IMR-90 (cell line): ENCODE data around the gene ZNF280C. TPM values are rescaled to one million over a fixed set of nuclear protein-coding genes. Genes with fewer than 3 reads are reported as not detected.

Experiments
- ATAC-seq: fragments of 200-7000 bp; cut with Tn5 transposase; 2 replicates; pipeline ENCODE4 v1.9.1; 2020; ENCODE audit warnings: low read depth, mild to moderate bottlenecking, moderate library complexity
- BruUV-seq: library from RNA; stranded (reverse); fragments of 400-500 nt; replicated peaks from 2 replicates; lab custom pipeline; 2021; lab: Mats Ljungman, UMichigan
- CTCF ChIA-PET: fragments of 300-600 bp; formaldehyde crosslinking; extraction: SDS; loops from one replicate; lab custom pipeline; 2021; ENCODE audit warnings: antibody characterized with exemption; lab: Yijun Ruan, JAX
- POLR2A ChIA-PET: fragments of 300-600 bp; sonication (Branson Sonifier 250); formaldehyde crosslinking; loops from one replicate; lab custom pipeline; 2022; ENCODE audit warnings: antibody characterized with exemption; ENCODE audit not compliant: unreplicated experiment; lab: Charles Lee
- DNase-seq: peaks from one replicate; pipeline ENCODE4 v3.0.0; 2013
- H2AFZ ChIP-seq: replicated peaks from 2 replicates; pipeline ENCODE3; 2013; ENCODE audit warnings: low read length, mild to moderate bottlenecking; ENCODE audit not compliant: poor library complexity
- H2AK5ac ChIP-seq: 2 replicates; pipeline ENCODE4 v1.6.1; 2013; ENCODE audit warnings: low read depth, low read length, inconsistent platforms
- H2AK9ac ChIP-seq: replicated peaks from 2 replicates; pipeline ENCODE3; 2013; ENCODE audit warnings: mild to moderate bottlenecking, low read depth, low read length, moderate library complexity; ENCODE audit not compliant: poor library complexity
- H2BK120ac ChIP-seq: 2 replicates; pipeline ENCODE4 v1.6.1; 2013; ENCODE audit warnings: low read depth, low read length, inconsistent platforms
- H2BK15ac ChIP-seq: 3 replicates; pipeline ENCODE4 v1.6.1; 2013; ENCODE audit warnings: low read depth, low read length, inconsistent platforms
- H2BK20ac ChIP-seq: 2 replicates; pipeline ENCODE4 v1.6.1; 2013; ENCODE audit warnings: low read depth, mild to moderate bottlenecking, inconsistent platforms, low read length, moderate library complexity
- H2BK5ac ChIP-seq: 2 replicates; pipeline ENCODE4 v1.6.1; 2013; ENCODE audit warnings: mild to moderate bottlenecking, low read depth, low read length, inconsistent platforms; ENCODE audit not compliant: poor library complexity, severe bottlenecking
- H3K14ac ChIP-seq: replicated peaks from 2 replicates; pipeline ENCODE4 v1.6.1; 2013; ENCODE audit warnings: low read depth, low read length, inconsistent platforms
- H3K18ac ChIP-seq: 2 replicates; pipeline ENCODE4 v1.6.1; 2013; ENCODE audit warnings: low read depth, low read length, control low read depth
- H3K23ac ChIP-seq: 2 replicates; pipeline ENCODE4 v1.6.1; 2013; ENCODE audit warnings: low read depth, low read length, inconsistent platforms
- H3K27ac ChIP-seq: 2 replicates; pipeline ENCODE4 v1.5.1; 2013; ENCODE audit warnings: mild to moderate bottlenecking, control low read depth, low read length; ENCODE audit not compliant: insufficient read depth
- H3K27me3 ChIP-seq: 2 replicates; pipeline ENCODE4 v1.6.1; 2013; ENCODE audit warnings: low read length; ENCODE audit not compliant: control insufficient read depth, insufficient read depth
- H3K36me3 ChIP-seq: 2 replicates; pipeline ENCODE4 v1.6.1; 2013; ENCODE audit warnings: low read length, mixed read lengths; ENCODE audit not compliant: control insufficient read depth, insufficient read depth
- H3K4ac ChIP-seq: 2 replicates; pipeline ENCODE4 v1.6.1; 2013; ENCODE audit warnings: low read depth, low read length, inconsistent platforms
- H3K4me1 ChIP-seq: 2 replicates; pipeline ENCODE4 v1.6.1; 2013; ENCODE audit warnings: low read length, mixed read lengths; ENCODE audit not compliant: control insufficient read depth, insufficient read depth
- H3K4me2 ChIP-seq: 2 replicates; pipeline ENCODE4 v1.6.1; 2013; ENCODE audit warnings: low read depth, mild to moderate bottlenecking, control low read depth, low read length, moderate library complexity
- H3K4me3 ChIP-seq: 2 replicates; pipeline ENCODE4 v1.5.1; 2013; ENCODE audit warnings: low read depth, mild to moderate bottlenecking, control low read depth, low read length, moderate library complexity; ENCODE audit not compliant: insufficient read depth
- H3K56ac ChIP-seq: 2 replicates; pipeline ENCODE4 v1.6.1; 2013; ENCODE audit warnings: low read length, inconsistent platforms; ENCODE audit not compliant: insufficient read depth; ENCODE audit errors: extremely low read depth
- H3K79me1 ChIP-seq, 2 experiments: 2 replicates each; pipeline ENCODE4 v1.6.1; 2013; ENCODE audit warnings: low read length in 2 of 2, inconsistent platforms in 1 of 2, low read depth in 1 of 2
- H3K9ac ChIP-seq: 2 replicates; pipeline ENCODE4 v1.6.1; 2013; ENCODE audit warnings: low read depth, low read length, control low read depth
- H3K9me1 ChIP-seq: 2 replicates; pipeline ENCODE4 v1.6.1; 2013; ENCODE audit warnings: low read length, inconsistent platforms; ENCODE audit not compliant: insufficient read depth
- H3K9me3 ChIP-seq: 2 replicates; pipeline ENCODE4 v1.6.1; 2013; ENCODE audit warnings: low read length; ENCODE audit not compliant: control insufficient read depth, insufficient read depth
- H4K20me1 ChIP-seq: 2 replicates; pipeline ENCODE4 v1.6.1; 2013; ENCODE audit warnings: low read length, inconsistent platforms; ENCODE audit not compliant: insufficient read depth
- H4K5ac ChIP-seq: 2 replicates; pipeline ENCODE4 v1.6.1; 2013; ENCODE audit warnings: mild to moderate bottlenecking, low read depth, low read length, control low read depth
- H4K8ac ChIP-seq, 2 experiments: 2 replicates each; pipeline ENCODE4 v1.6.1; 2013; ENCODE audit warnings: low read depth in 2 of 2, low read length in 2 of 2, control low read depth in 1 of 2, inconsistent platforms in 1 of 2
- H4K91ac ChIP-seq: 2 replicates; pipeline ENCODE4 v1.6.1; 2013; ENCODE audit warnings: low read depth, low read length, inconsistent platforms; ENCODE audit not compliant: insufficient read depth
- BHLHE40 ChIP-seq: fragments of 150-350 bp; IDR thresholded peaks from 2 replicates; pipeline ENCODE4 v1.6.1; 2016; ENCODE audit warnings: mild to moderate bottlenecking, low read depth, low read length
- CEBPB ChIP-seq: IDR thresholded peaks from 2 replicates; pipeline ENCODE4 v1.6.1; 2012; ENCODE audit warnings: low read depth, low read length, improper control_type of control experiment
- CHD1 ChIP-seq: IDR thresholded peaks from 2 replicates; pipeline ENCODE4 v1.6.1; 2012; ENCODE audit warnings: low read depth, low read length, improper control_type of control experiment
- CTCF ChIP-seq: conservative IDR thresholded peaks from 2 replicates; pipeline ENCODE4 v1.5.1; 2012; ENCODE audit warnings: mild to moderate bottlenecking, low read depth, low read length, improper control_type of control experiment
- ELK1 ChIP-seq: fragments of 150-350 bp; IDR thresholded peaks from 2 replicates; pipeline ENCODE4 v1.6.1; 2016; ENCODE audit warnings: low read depth, mild to moderate bottlenecking, low read length, moderate library complexity, borderline replicate concordance
- FOS ChIP-seq: fragments of 150-350 bp; IDR thresholded peaks from 2 replicates; pipeline ENCODE4 v1.6.1; 2016; ENCODE audit warnings: low read depth, low read length
- MAFK ChIP-seq: IDR thresholded peaks from 2 replicates; pipeline ENCODE4 v1.6.1; 2012; ENCODE audit warnings: low read depth, low read length, improper control_type of control experiment
- MAZ ChIP-seq: IDR thresholded peaks from 2 replicates; pipeline ENCODE4 v1.6.1; 2012; ENCODE audit warnings: low read depth, mild to moderate bottlenecking, low read length, improper control_type of control experiment, moderate library complexity, borderline replicate concordance
- MXI1 ChIP-seq: IDR thresholded peaks from 2 replicates; pipeline ENCODE4 v1.6.1; 2012; ENCODE audit warnings: low read depth, mild to moderate bottlenecking, low read length, moderate library complexity, borderline replicate concordance
- NFE2L2 ChIP-seq: fragments of 150-350 bp; IDR thresholded peaks from 2 replicates; pipeline ENCODE4 v1.6.1; 2016; ENCODE audit warnings: low read depth, mild to moderate bottlenecking, low read length
- POLR2A ChIP-seq: IDR thresholded peaks from 2 replicates; pipeline ENCODE4 v1.6.1; 2012; ENCODE audit warnings: mild to moderate bottlenecking, low read depth, low read length
- RAD21 ChIP-seq: IDR thresholded peaks from 2 replicates; pipeline ENCODE4 v1.6.1; 2012; ENCODE audit warnings: low read length, improper control_type of control experiment
- RCOR1 ChIP-seq: IDR thresholded peaks from 2 replicates; pipeline ENCODE4 v1.6.1; 2012; ENCODE audit warnings: mild to moderate bottlenecking, low read length, improper control_type of control experiment; ENCODE audit not compliant: insufficient replicate concordance
- RFX5 ChIP-seq: IDR thresholded peaks from 2 replicates; pipeline ENCODE4 v1.8.0; 2012; ENCODE audit warnings: low read depth, mild to moderate bottlenecking, low read length, moderate library complexity
- SMC3 ChIP-seq: fragments of 150-350 bp; IDR thresholded peaks from 2 replicates; pipeline ENCODE4 v1.6.1; 2016; ENCODE audit warnings: low read depth, mild to moderate bottlenecking, antibody characterized with exemption, low read length, moderate library complexity
- USF2 ChIP-seq: fragments of 150-350 bp; IDR thresholded peaks from 2 replicates; pipeline ENCODE4 v1.6.1; 2017; ENCODE audit warnings: mild to moderate bottlenecking, antibody characterized with exemption, low read length, low read depth
- dilution Hi-C: fragments of 300-500 bp; cut with HindIII; formaldehyde crosslinking; loops from one replicate; pipeline ENCODE4 v1.14.3; 2018; ENCODE audit warnings: low sequenced_read_pairs; ENCODE audit not compliant: unreplicated experiment
- in situ Hi-C: fragments of 300-500 bp; cut with MboI; formaldehyde crosslinking; loops from 3 replicates; pipeline ENCODE4 v1.14.3; 2019; ENCODE audit warnings: low sequenced_read_pairs, inconsistent platforms, mixed read lengths
- intact Hi-C: fragments of 100-400 bp; cut with micrococcal nuclease; formaldehyde crosslinking; loops from 2 replicates; pipeline ENCODE4 v1.10.0; 2022
- polyA plus RNA-seq, 3 experiments: library from polyadenylated mRNA; depleted of rRNA; stranded (reverse); fragments of >200 nt; gene quantifications; 2 replicates each; pipeline ENCODE4 v1.2.3, GENCODE V29; 2012; ENCODE audit warnings: low replicate concordance in 1 of 3
- total RNA-seq: library from RNA; depleted of rRNA; stranded (reverse); fragments of >200 nt; gene quantifications from 2 replicates; pipeline ENCODE4 v1.2.3, GENCODE V29; 2012

ZNF280C gene
- total and polyA plus RNA-seq, 2 of the 4 experiments (the other 2 are of a cell fraction): 3.1 to 4.5 TPM

- ChIA-PET CTCF (no interaction called here), POLR2A (no interaction called here)
- no peaks in the 10 kb centered on the region for H3K27me3 ChIP-seq
- DNase-seq (no peak), ATAC-seq (no peak)
- H3K4ac ChIP-seq: no peak overlapping the region
- no TSS peak for BruUV-seq
- no peak overlapping the region for H3K56ac ChIP-seq
- intact Hi-C loops: no loop called here
- H3K23ac ChIP-seq: no peak overlapping the region
- H2AK9ac ChIP-seq: no peak overlapping the region
- H3K9ac ChIP-seq: no peak overlapping the region
- H4K91ac ChIP-seq: no peak overlapping the region
- no peak overlapping the region for H2BK5ac ChIP-seq
- no peak for TF ChIP-seq CEBPB
- no peak for TF ChIP-seq POLR2A
- TF ChIP-seq RCOR1: no peak
- no peak for TF ChIP-seq NFE2L2
- TF ChIP-seq CHD1: no peak
- TF ChIP-seq MXI1: no peak
- TF ChIP-seq MAZ: no peak
- no peak for TF ChIP-seq RAD21
- TF ChIP-seq RFX5: no peak
- TF ChIP-seq ELK1: no peak
- TF ChIP-seq CTCF: no peak
- no peak for TF ChIP-seq FOS
- TF ChIP-seq USF2: no peak
- no peak for TF ChIP-seq BHLHE40
- TF ChIP-seq MAFK: no peak
- TF ChIP-seq SMC3: no peak
- H4K5ac ChIP-seq: no peak overlapping the region
- no peak overlapping the region for H3K18ac ChIP-seq
- H2BK20ac ChIP-seq: no peak overlapping the region
- no peak overlapping the region for H3K4me2 ChIP-seq
- H2BK120ac ChIP-seq: no peak overlapping the region
- in situ Hi-C loops: loop anchor here (25.0 kb wide), 1 partner anchor 658 kb away; the partner anchor contains the start of gene ENOX2
- 0 out of 2 replicates have a peak, but pooled peaks cover under 1% of the 10 kb centered on the region for H3K9me1 ChIP-seq
- no peak overlapping the region for H2AFZ ChIP-seq
- H3K27ac ChIP-seq: no peak overlapping the region
- H3K79me1 ChIP-seq: peaks cover 0 to 2% of the 10 kb centered on the region in 2 experiments; a peak in 2 of 4 replicates
- no peaks in the 10 kb centered on the region for H4K20me1 ChIP-seq
- no peaks in the 10 kb centered on the region for H3K9me3 ChIP-seq
- H3K4me3 ChIP-seq: no peak overlapping the region
- H3K14ac ChIP-seq: no peak overlapping the region
- dilution Hi-C loops: no loop called here
- H4K8ac ChIP-seq: no peak overlapping the region
- H3K36me3 ChIP-seq: peaks cover 4% of the 10 kb centered on the region
- H3K4me1 ChIP-seq: no peaks in the 10 kb centered on the region
- H2BK15ac ChIP-seq: no peak overlapping the region
- H2AK5ac ChIP-seq: no peak overlapping the region
These were observed 14.8 kb downstream of the ZNF280C start for GRCh38 chrX:130253916-130254315.
